Measurements from ENCODE around the gene KPRP.

The KPRP gene

GRCh38 chr1:152757747-152758146, at the start of gene KPRP:
Gene KPRP, plus strand, starts transcription at chr1:152758025. Its CDS starts 1,564 bp downstream, at chr1:152759589.
- no peak for DNase-seq

- no peak for DNase-seq
Measured at GRCh38 chr1:152718238-152718637, 39.6 kb upstream of the KPRP start.

DNA sequence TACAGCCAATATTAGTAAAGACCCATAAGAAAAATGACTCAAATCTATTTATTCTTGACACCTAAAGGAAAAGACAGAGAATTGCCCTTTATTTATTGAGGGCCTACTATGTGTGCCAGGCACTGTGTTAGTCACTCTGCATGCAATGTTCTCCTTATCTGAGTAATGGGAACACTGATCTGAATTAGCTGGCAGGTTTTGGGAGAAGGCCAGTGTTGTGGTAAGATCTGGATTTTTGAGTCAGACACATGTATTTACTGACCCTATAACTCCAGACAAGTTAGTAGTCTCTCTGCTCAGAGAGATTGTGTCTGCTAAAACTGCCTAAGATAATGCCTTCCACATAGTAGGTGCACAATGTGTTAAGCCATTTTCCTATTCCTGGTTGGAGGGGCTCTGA, 32.6 kb upstream of the KPRP start:
- no peak for DNase-seq

DNA sequence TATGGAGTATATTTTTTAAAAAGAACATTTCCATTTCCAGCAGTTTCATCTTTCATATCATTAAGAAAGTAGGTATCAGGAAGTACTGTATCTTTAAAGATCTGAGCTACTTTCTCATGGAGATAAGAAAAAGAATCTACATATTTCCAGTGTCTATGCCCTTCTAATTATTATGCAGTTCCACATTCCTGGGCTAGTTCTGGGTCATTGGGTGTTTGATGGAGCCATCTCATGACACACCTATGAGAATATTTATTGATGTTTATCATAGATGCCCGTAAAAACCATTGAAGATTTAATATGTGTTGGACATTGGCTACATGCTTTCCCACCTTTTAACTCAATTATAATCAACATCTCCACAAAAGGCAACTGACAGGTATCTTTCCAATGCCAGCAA, 28.8 kb upstream of the KPRP start:
- no peak for DNase-seq

GRCh38 chr1:152735648-152736047, 22.2 kb upstream of the KPRP start:
- DNase-seq: no peak

DNA sequence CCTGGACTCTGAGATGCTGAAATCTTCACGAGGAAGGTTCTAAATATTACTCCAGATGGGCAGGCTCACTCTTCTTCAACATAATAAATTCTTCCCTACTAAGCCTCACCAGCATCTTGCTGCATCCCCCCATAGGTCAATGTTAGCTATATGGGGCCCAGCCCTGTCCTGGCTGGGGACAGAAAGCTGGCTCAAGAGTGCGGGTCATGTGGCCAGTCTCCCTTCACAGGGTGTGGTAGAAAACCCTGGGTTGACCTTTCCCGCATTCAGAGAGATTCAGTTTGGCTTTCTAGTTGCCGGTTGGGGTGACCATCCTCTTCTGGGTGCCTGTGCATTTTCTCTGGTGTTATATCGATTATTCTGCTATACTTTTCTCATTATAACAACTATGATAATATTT, 19.8 kb upstream of the KPRP start:
- DNase-seq: no peak

DNA sequence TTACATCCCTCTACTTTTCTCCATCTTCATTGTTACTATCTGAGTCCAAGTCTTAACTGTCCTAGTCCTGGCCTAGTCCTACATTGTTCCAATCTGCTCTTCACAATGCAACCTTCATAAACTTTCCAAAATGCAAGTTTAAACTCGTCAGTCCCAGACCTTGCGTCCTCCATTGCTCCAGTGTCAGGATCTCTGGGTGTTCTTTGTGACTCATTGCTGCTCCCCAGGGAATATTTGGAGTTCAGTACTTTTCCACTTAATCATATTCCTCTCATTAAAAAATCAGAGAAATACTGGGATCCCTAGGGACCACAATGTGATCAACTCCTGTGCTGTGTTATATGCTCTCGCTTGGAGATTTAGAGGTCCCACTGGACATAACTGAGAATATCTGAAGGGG, 18.0 kb upstream of the KPRP start:
- DNase-seq: no peak

DNA sequence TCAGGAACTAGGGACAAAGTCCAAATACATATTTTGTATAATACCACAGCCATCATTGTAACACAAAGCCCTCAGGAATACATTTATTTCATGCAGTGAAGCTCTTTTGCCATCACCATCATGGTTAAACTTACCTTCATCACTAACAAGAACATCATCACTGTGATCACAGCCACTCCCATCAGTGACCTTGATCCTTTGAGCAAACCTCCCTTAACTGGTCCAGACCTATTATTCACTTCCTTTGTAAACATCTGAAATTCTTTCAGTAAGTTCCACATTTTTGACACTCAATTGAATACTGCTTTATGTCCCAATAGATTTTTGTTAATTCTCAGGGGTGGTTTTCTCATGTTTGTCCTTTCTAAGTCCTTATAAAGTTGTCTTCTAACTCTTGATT, 16.2 kb upstream of the KPRP start:
- DNase-seq: no peak

DNA sequence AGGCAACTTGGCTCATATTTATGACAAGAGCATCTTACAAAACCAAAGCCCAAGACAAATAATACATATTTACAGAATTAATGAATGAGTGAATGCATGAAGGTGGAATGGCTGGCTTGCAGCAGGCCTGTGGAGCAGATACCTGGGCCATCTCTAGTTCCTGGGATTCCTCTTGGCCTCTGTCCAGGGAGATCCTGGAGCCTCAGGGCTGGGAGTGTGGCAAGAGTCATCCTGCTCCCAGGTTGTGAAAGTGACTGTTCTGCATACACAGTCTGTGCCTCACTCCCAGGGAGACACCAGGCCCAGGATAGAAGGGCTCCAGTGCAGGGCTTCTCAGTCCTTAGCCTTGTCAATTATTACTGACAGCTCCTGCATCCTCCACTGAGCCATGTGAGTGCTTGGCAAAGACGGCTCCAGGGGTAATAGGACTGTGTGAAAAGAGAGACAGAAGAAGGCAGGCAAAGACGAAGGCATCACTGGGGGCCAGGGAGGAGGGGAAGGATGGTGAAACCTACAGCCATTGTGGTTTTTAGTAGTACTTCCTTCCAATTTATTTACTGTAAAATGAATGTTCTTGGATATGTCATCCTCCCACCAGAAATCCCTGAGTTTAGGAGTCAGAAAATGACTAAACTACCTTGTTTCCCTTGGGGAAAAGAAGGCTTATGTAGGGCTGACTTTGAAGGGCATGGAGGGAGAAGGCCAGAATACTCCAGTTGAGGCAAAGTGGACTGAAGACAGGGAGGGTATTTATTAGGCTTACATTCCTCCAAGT, 14.3 kb upstream of the KPRP start:
- DNase-seq: peak; percentile 24

DNA sequence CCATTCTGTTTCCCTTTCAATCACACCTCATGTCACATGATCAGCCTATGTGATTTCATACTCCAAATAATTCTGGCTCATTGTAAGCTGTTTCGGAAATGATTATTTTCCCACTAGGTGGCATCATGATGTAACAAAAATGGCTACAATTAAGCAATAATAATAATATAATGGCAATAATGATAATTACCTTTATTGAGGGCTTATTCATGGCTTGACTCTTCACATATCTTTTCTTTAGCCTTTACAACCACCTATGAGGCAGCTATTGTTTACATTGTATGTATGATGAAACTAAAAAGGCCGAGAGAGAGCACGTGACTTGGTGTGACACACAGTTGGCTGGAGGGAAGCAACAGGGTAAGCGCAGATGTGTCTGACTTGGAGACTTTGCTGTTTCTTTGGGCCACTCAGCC, 12.5 kb upstream of the KPRP start:
- DNase-seq: no peak

- no peak for DNase-seq
Measured at GRCh38 chr1:152745765-152746444, 11.9 kb upstream of the KPRP start.

DNA sequence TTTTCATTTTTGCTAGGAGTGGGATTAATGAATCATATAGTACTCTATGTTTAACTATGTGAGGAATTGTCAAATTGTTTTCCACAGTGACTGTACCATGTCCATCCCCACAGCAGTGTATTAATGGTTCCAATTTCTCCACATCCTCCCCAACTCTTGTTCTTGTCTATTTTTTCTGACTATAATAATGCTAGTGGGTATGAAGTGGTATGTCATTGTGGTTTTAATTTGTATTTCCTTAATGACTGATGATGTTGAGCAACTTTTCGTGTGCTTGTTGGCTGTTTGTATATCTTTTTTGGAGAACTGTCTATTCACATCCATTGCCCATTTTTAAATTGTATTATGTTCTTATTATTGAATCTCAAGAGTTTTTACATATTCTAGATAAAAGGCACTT, 10.0 kb upstream of the KPRP start:
- no peak for DNase-seq

- peak; percentile 54 for DNase-seq
Measured at GRCh38 chr1:152752225-152752624, 5.6 kb upstream of the KPRP start.

- no peak for DNase-seq
Measured at GRCh38 chr1:152753586-152753985, 4.2 kb upstream of the KPRP start.

GRCh38 chr1:152756872-152757271, 953 bp upstream of the KPRP start:
- no peak for DNase-seq

DNA sequence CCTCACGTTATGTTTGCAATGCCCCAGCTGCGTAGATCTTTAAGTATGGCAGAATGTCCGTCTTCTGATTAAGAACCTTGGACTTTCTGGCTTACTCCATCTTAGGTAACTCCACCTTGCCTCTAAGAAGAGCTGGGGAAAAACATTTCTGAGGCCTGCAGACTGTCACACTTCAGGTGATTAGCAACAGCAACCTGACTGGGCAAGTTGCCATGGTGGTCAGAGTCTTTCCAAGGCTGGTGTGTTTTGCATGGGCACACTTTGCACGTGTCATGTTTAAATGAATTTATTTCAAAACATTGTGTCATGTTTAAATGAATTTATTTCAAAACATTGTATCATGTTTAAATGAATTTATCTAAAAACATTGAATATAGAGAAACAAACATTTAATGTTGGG, 811 bp downstream of the KPRP start:
- DNase-seq: no peak

DNA sequence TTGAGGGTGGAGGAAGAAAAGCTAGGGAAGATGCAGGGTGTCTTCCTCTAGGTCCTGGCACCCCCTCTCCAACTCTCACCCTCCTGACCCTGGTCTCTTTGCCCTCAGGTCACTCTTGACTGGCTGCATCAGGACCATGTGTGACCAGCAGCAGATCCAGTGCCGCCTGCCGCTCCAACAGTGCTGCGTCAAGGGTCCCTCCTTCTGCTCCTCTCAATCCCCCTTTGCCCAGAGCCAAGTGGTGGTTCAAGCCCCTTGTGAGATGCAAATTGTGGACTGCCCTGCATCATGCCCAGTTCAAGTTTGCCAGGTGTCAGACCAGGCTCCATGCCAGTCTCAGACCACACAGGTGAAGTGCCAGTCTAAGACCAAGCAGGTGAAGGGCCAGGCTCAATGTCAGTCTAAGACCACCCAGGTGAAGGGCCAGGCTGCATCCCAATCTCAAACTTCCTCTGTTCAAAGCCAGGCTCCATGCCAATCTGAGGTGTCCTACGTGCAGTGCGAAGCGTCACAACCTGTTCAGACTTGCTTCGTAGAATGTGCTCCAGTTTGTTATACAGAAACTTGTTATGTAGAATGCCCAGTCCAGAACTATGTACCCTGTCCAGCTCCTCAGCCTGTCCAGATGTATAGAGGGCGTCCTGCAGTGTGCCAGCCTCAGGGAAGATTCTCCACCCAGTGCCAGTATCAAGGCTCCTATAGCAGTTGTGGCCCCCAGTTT, 1.8 kb downstream of the KPRP start:
- DNase-seq: no peak

DNA sequence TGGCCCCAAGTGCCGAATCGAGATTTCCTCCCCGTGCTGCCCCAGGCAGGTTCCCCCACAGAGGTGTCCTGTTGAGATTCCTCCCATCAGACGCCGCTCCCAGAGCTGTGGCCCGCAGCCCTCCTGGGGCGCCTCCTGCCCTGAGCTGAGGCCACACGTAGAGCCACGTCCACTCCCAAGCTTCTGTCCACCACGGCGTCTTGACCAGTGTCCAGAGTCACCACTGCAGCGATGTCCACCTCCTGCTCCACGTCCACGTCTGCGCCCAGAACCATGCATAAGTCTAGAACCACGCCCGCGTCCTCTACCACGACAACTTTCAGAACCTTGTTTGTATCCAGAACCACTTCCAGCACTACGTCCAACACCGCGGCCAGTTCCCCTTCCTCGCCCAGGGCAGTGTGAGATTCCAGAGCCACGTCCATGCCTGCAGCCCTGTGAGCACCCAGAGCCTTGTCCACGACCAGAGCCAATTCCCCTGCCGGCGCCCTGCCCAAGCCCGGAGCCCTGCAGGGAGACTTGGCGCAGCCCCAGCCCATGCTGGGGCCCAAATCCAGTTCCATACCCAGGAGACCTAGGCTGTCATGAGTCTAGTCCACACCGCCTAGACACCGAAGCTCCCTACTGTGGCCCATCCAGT, 2.8 kb downstream of the KPRP start:
- no peak for DNase-seq

DNA sequence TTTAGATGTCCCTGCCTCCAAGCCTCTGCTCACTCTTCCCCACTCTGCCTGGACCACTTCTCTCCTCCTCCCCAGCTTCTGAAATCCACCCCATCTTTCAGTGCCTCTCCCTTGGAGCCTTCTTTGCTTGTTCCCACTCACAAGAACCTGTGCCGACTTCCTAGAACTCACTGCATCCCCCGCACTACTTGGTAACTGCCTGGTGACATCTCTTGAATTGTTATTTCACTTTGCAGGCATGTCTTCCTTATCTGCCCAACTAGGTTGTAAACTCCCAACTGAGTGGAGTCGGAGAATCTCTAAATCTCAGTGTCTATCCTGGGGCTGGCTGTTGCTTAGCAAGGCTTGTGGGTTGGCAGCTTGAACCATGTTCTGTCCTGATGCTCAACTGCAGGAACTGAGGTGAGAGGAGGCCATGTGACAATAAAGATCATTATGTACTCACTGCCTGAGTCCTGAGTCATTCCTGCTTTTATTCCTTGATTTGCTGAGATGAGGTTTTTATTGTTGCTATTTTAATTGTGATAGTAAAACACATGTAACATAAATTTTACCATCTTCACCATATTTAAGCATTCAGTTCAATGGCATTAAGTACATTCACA, 3.9 kb downstream of the KPRP start:
- DNase-seq: no peak

GRCh38 chr1:152768847-152769533, 11.2 kb downstream of the KPRP start:
- DNase-seq: peak; percentile 12

DNA sequence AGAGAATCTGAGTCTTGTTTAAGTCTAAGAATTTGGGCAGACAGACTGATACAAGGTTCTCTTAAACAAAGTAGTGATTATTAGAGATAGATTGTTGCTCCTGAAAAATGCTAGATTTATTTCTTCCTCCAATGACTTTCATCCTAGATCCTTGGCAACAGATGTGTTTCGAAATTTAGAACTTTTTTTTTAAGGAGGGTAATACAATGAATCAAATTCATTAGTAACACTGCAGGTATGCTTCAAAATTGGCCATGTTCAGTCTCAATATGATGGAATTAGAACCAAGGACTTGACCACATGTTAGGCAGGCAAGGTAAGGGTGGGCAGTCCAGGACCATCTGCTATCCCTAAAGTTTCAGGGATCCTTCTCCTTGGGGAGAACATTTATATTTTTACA, 12.6 kb downstream of the KPRP start:
- no peak for DNase-seq

GRCh38 chr1:152774875-152775274, 17.1 kb downstream of the KPRP start, which contains the start of gene LCE1F:
Gene LCE1F, plus strand, starts transcription at chr1:152775140. Its CDS starts 1,232 bp downstream, at chr1:152776372.
- DNase-seq: no peak
